ENCODE results near the gene CMC2. TPM values are rescaled to one million over a fixed set of nuclear protein-coding genes. Genes with fewer than 3 reads are reported as not detected.

The CMC2 gene
- total RNA-seq, 1 experiment from 2014 or later, result 64.2 TPM

- H3K9me3 Mint-ChIP-seq, result no peaks in the 10 kb centered on the region; a peak in 1 of 5 replicates
- no peak overlapping the region for H4K5ac ChIP-seq (ENCODE audit: insufficient read length, low read depth, low read length)
- no peak overlapping the region for H4K91ac ChIP-seq (ENCODE audit: insufficient read length, low read depth, low read length)
- H3K14ac ChIP-seq (ENCODE audit: insufficient read depth, low read length), result no peak overlapping the region
- H3K18ac ChIP-seq (ENCODE audit: insufficient read length, low read depth, low read length), result no peak overlapping the region
- no peak overlapping the region for H2BK5ac ChIP-seq (ENCODE audit: insufficient read length, low read length)
- peaks cover 52% of the 10 kb centered on the region for H3K27me3 Mint-ChIP-seq (ENCODE audit: low read depth)
- no peak overlapping the region for H3K27ac ChIP-seq (ENCODE audit: insufficient read length, low read depth, low read length)
- H3K4me1 Mint-ChIP-seq, result peaks cover 21 to 23% of the 10 kb centered on the region in 2 experiments
- H2AK5ac ChIP-seq (ENCODE audit: insufficient read length, low read length), result no peak overlapping the region
- H2BK12ac ChIP-seq (ENCODE audit: insufficient read length, low read depth, low read length), result no peak overlapping the region
- H3K4me1 ChIP-seq (ENCODE audit: insufficient read depth, low read length), result no peaks in the 10 kb centered on the region; the same call in 1 of the 2 replicates
- H3K27ac Mint-ChIP-seq, result no peak overlapping the region
- DNase-seq, result no peak
- no peak overlapping the region for H3K4me2 ChIP-seq (ENCODE audit: insufficient read depth, insufficient read length, low read length)
- no peak overlapping the region for H2BK20ac ChIP-seq (ENCODE audit: low read depth, low read length, poor library complexity, severe bottlenecking)
- no peak overlapping the region for H2AFZ ChIP-seq (ENCODE audit: low read length)
- H3K4me3 Mint-ChIP-seq, result no peak overlapping the region
- no peaks in the 10 kb centered on the region for H4K20me1 ChIP-seq (ENCODE audit: control insufficient read depth, insufficient read depth, insufficient read length)
- H4K8ac ChIP-seq (replicated peaks; ENCODE audit: insufficient read length, low read depth, low read length), result no peak overlapping the region
- no peak for TF ChIP-seq CTCF (conservative IDR thresholded peaks at IDR 0.05)
- no peak overlapping the region for H3K56ac ChIP-seq (ENCODE audit: insufficient read length, low read depth, low read length)
- H2BK120ac ChIP-seq (ENCODE audit: low read depth, low read length, poor library complexity, severe bottlenecking), result no peak overlapping the region
- no peak overlapping the region for H3T11ph ChIP-seq (ENCODE audit: low read length)
- no peaks in the 10 kb centered on the region for H3K36me3 Mint-ChIP-seq (ENCODE audit: insufficient read depth in 1 of 3, low read depth in 3 of 3)
- no peaks in the 10 kb centered on the region for H3K79me2 ChIP-seq (ENCODE audit: insufficient read depth, low read length)
- H3K79me1 ChIP-seq (ENCODE audit: insufficient read depth, low read depth, low read length, poor library complexity, severe bottlenecking), result no peaks in the 10 kb centered on the region
- no CpG with 5 or more reads among the region's 2 CpGs for WGBS (ENCODE audit: extremely low coverage, insufficient read length, low lambda C conversion rate)
- no peaks in the 10 kb centered on the region for H3K9me3 ChIP-seq (ENCODE audit: control insufficient read depth, low read depth, low read length)
- no peak overlapping the region for H3K4ac ChIP-seq (ENCODE audit: low read depth, low read length)
- H3K27me3 ChIP-seq (ENCODE audit: insufficient read depth, low read length), result peaks cover 8% of the 10 kb centered on the region; the same call in 1 of the 2 replicates
- H3K9ac ChIP-seq (ENCODE audit: extremely low read depth, insufficient read length, low read length), result no peak overlapping the region
- H3K23me2 ChIP-seq (ENCODE audit: insufficient read length, low read depth, low read length, poor library complexity, severe bottlenecking), result peaks cover 5% of the 10 kb centered on the region
- H2BK15ac ChIP-seq (ENCODE audit: low read depth, low read length), result no peak overlapping the region
- no peak overlapping the region for H3K23ac ChIP-seq (ENCODE audit: insufficient read length, low read depth, low read length)
Measured at GRCh38 chr16:80936410-80936809, 70.3 kb downstream of the CMC2 start.
